Upper lobe of right lung (tissue), 1 donor: Measurements from ENCODE around the gene STX8. TPM values are rescaled to one million over a fixed set of nuclear protein-coding genes. Genes with fewer than 3 reads are reported as not detected.

ENCODE experiments used
- ATAC-seq: fragments of 200-7000 bp; cut with Tn5 transposase; one replicate; pipeline ENCODE4 v1.9.1; 2020; ENCODE audit warnings: mild to moderate bottlenecking, moderate library complexity
- DNase-seq: peaks from one replicate; pipeline ENCODE4 v3.0.0-alpha.2; 2020
- H3K27ac ChIP-seq: fragments of 200-600 bp; one replicate; pipeline ENCODE4 v1.8.0; 2022
- H3K27me3 ChIP-seq: fragments of 200-600 bp; one replicate; pipeline ENCODE4 v1.8.0; 2022; ENCODE audit warnings: mild to moderate bottlenecking
- H3K36me3 ChIP-seq: fragments of 200-600 bp; one replicate; pipeline ENCODE4 v1.8.0; 2022
- H3K4me1 ChIP-seq: fragments of 200-600 bp; one replicate; pipeline ENCODE4 v1.8.0; 2022
- H3K4me3 ChIP-seq: fragments of 200-600 bp; one replicate; pipeline ENCODE4 v1.8.0; 2022; ENCODE audit warnings: mild to moderate bottlenecking
- H3K9me3 ChIP-seq: fragments of 200-600 bp; one replicate; pipeline ENCODE4 v1.8.0; 2022
- intact Hi-C: fragments of 100-400 bp; cut with DNase I; formaldehyde crosslinking; loops from one replicate; pipeline ENCODE4 v1.11.0; 2022
- total RNA-seq: library from RNA; stranded (reverse); fragmentation: NEBNext Ultra II Directional; extraction: Animal tissue kit (Norgen Biotek cat#: 25700); gene quantifications from one replicate; pipeline ENCODE4 v1.2.1, GENCODE V29; 2021
- TF ChIP-seq, protein P1 (sequence below): fragments of 200-600 bp; IDR thresholded peaks from one replicate; pipeline ENCODE4 v1.8.0; 2022; ENCODE audit warnings: antibody characterized with exemption
- donor health status: DM: no; HTN: yes; CAD: no; lungs with severe emphysema.

STX8 gene
- total RNA-seq, 1 donor from 2014 or later: 52.5 TPM

DNA sequence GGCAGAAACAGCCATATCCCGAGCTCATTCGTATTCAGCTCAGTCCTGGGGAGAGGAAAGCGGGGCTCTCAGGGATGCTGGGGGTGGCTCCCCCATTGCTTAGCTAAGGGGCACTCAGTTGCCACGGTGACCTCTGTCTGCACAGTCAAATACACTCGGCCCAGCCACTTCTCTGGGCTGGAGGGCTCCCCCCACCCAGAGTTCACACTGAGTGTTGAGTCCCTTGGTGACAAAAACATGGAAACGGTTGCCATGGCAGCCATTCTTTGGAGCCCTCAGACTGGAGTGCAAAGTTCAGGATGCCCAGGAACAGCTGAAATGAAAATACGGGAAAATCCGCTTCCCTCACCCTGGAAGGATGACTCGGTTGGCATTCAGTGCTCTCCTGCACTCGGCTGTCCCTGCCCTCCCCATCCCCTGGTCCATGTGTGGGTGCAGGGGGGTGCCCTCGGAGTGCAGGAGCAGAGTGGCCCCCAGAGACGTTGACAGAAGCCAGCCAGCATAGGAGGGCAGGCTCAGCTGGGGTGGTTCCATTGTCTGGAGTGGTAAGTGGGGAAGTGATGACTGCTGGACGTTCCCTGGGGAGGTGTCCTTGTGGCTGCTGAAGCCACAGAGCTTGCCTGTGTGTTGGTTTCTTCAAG lies 337.8 kb downstream of the STX8 start:
- TF ChIP-seq, protein P1, sequence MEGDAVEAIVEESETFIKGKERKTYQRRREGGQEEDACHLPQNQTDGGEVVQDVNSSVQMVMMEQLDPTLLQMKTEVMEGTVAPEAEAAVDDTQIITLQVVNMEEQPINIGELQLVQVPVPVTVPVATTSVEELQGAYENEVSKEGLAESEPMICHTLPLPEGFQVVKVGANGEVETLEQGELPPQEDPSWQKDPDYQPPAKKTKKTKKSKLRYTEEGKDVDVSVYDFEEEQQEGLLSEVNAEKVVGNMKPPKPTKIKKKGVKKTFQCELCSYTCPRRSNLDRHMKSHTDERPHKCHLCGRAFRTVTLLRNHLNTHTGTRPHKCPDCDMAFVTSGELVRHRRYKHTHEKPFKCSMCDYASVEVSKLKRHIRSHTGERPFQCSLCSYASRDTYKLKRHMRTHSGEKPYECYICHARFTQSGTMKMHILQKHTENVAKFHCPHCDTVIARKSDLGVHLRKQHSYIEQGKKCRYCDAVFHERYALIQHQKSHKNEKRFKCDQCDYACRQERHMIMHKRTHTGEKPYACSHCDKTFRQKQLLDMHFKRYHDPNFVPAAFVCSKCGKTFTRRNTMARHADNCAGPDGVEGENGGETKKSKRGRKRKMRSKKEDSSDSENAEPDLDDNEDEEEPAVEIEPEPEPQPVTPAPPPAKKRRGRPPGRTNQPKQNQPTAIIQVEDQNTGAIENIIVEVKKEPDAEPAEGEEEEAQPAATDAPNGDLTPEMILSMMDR: no peak
- DNase-seq (no peak), ATAC-seq (no peak)
- Histone ChIP-seq H3K4me3 (no peak overlapping the region), H3K9me3 (no peaks in the 10 kb centered on the region), H3K27ac (no peak overlapping the region), H3K27me3 (peaks cover 2% of the 10 kb centered on the region), H3K4me1 (peaks cover 21% of the 10 kb centered on the region), H3K36me3 (no peaks in the 10 kb centered on the region)
- intact Hi-C loops: no loop called here

DNA sequence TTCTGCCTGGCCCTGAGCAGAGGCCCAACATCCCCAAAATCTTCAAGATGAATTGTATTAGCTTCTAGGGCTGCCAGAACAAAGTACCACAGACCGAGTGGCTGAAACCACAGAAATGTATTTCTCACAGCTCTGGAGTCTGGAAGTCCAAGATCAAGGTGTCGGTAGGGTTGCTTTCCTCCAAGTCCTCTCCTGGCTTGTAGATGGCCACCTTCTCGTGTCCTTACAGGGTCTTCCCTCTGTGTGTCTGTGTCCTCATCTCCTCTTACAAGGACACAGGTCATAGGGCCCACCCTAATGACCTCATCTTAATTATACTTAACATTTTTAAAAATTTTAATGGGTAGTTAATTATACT lies 338.6 kb downstream of the STX8 start:
- H3K4me3 ChIP-seq: no peak overlapping the region

DNA sequence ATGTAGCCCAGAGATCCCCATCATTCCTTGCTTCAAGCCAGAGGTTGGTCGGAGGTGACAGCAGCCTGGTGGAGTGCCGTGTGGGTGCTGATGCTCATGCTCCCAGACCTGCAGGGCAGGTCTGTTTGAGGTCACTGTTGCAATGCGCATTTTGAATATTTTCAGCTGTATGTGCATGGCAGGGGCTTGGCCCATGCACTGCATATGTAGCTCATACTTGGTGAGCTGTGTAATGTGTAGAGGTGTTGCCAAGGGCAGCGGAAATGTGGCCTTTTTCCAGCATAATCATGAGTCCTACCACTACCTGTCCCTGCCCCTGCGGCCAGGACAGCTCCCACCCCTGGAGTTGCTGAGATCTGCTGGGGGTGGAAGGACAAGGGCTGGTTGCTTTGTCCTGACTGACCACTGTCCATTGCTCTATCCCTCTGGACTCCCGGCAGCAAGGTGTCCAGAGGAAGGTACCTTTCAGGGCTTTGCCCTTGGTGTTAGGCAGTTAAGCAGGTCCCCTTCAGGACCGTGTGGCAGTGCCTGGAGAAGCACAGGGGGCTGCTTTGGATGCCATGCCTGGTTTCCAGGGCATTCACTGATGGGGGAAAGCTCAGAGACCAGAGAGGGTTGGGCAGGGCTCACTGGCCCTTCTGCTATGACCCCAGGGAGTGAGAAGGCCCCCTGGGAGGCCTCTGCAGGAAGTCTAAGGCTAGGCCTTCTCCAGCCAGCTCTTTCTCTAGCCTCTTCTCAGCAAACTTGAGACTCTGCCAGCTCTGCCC lies 339.2 kb downstream of the STX8 start:
- H3K4me3 ChIP-seq: no peak overlapping the region
- ATAC-seq (no peak), DNase-seq (no peak)
- H3K9me3 ChIP-seq: no peaks in the 10 kb centered on the region
- H3K4me1 ChIP-seq: peaks cover 19% of the 10 kb centered on the region
- TF ChIP-seq, protein P1: no peak
- H3K27ac ChIP-seq: no peak overlapping the region
- H3K27me3 ChIP-seq: peaks cover 13% of the 10 kb centered on the region
- intact Hi-C loops: no loop called here
- no peaks in the 10 kb centered on the region for H3K36me3 ChIP-seq

More for the DNA sequence above, 338.6 kb downstream of the STX8 start:
- Histone ChIP-seq H3K9me3 (no peaks in the 10 kb centered on the region), H3K27me3 (peaks cover 10% of the 10 kb centered on the region), H3K36me3 (no peaks in the 10 kb centered on the region), H3K27ac (no peak overlapping the region), H3K4me1 (peaks cover 21% of the 10 kb centered on the region)
- TF ChIP-seq, protein P1: no peak
- intact Hi-C loops: no loop called here
- no peak for ATAC-seq
- DNase-seq: no peak

DNA sequence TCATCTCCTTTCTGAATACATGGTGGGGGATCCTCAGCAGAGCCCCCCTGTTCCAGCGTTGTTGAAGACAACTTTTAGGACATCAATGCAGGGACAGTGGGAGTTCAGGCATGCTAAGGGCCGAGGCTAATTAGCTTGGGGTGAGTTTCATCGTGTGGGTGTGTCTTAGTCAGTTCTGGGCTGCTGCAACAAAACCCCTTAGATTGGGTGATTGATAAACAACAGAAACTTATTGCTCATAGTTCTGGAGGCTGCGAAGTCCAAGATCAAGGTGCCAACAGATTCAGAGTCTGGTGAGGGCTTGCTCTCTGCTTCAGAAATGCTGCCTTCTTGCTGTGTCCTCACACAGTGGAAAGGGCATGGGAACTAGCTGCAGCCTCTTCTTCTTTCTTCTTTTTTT lies 340.3 kb downstream of the STX8 start:
- TF ChIP-seq, protein P1: no peak
- DNase-seq (no peak), ATAC-seq (no peak)
- Histone ChIP-seq H3K27me3 (peaks cover 13% of the 10 kb centered on the region), H3K9me3 (no peaks in the 10 kb centered on the region), H3K4me3 (no peak overlapping the region), H3K36me3 (no peaks in the 10 kb centered on the region), H3K27ac (no peak overlapping the region), H3K4me1 (peaks cover 10% of the 10 kb centered on the region)
- intact Hi-C loops: no loop called here

DNA sequence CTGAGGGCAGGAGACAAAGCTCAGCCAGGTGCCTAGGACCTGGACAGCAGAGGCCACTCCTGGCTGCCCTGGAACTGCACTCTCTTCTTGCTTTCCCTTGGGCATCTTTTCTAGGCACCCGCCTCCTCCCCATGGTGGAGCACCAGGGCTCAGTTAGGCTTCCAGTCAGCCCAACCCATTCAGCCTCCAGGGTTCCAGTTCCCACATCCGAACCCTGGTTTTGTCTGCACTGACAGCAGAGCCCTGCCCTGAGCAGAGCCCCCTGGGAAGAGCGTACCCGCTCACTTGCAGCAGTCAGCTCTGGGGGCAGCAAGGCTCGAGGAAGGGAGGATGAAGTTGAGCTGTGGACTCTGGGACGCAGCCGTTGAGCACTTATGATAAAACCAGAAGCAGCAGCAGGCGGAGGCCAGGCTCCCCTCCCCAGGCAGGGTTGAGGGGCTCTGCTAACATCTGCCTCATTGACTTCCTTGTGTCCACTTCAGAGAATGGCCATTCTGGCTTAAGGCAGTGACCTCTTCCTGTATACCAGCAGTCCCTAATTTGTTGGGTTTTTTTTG lies 341.2 kb downstream of the STX8 start:
- no peak overlapping the region for H3K4me3 ChIP-seq
- H3K9me3 ChIP-seq: no peaks in the 10 kb centered on the region
- H3K4me1 ChIP-seq: peaks cover 7% of the 10 kb centered on the region
- H3K27ac ChIP-seq: no peak overlapping the region
- H3K27me3 ChIP-seq: peaks cover 18% of the 10 kb centered on the region
- intact Hi-C loops: no loop called here
- TF ChIP-seq, protein P1: no peak
- ATAC-seq: no peak
- no peaks in the 10 kb centered on the region for H3K36me3 ChIP-seq
- DNase-seq: no peak
